Measurements from ENCODE around the gene STK10.

Gene STK10

GRCh38 chr5:172105811-172106210, 82.2 kb downstream of the STK10 start:
- DNase-seq, result no peak

GRCh38 chr5:172104801-172105701, 83.0 kb downstream of the STK10 start:
- no peak for DNase-seq

GRCh38 chr5:172104021-172104420, 84.0 kb downstream of the STK10 start:
- DNase-seq, result no peak

GRCh38 chr5:172102913-172103626, 85.0 kb downstream of the STK10 start:
- DNase-seq, result no peak

GRCh38 chr5:172102218-172102870, 85.7 kb downstream of the STK10 start:
- DNase-seq, result no peak

GRCh38 chr5:172101547-172102217, 86.3 kb downstream of the STK10 start:
- DNase-seq, result no peak

- DNase-seq, result no peak
These were observed 89.1 kb downstream of the STK10 start for GRCh38 chr5:172098883-172099282.

- no peak for DNase-seq
These were observed 90.0 kb downstream of the STK10 start for GRCh38 chr5:172098046-172098445.

- DNase-seq, result no peak
These were observed 90.7 kb downstream of the STK10 start for GRCh38 chr5:172097356-172097755.

GRCh38 chr5:172096207-172096940, 91.7 kb downstream of the STK10 start:
- no peak for DNase-seq

- no peak for DNase-seq
These were observed 92.4 kb downstream of the STK10 start for GRCh38 chr5:172095368-172096206.

- DNase-seq, result no peak
These were observed 94.1 kb downstream of the STK10 start for GRCh38 chr5:172093965-172094364.

- no peak for DNase-seq
These were observed 94.5 kb downstream of the STK10 start for GRCh38 chr5:172093559-172093958.

- DNase-seq, result no peak
These were observed 95.9 kb downstream of the STK10 start for GRCh38 chr5:172091956-172092732.

- no peak for DNase-seq
These were observed 97.0 kb downstream of the STK10 start for GRCh38 chr5:172090976-172091547.

GRCh38 chr5:172089298-172090117, 98.5 kb downstream of the STK10 start:
- DNase-seq, result no peak

GRCh38 chr5:172088801-172089200, 99.2 kb downstream of the STK10 start:
- DNase-seq, result no peak

- no peak for DNase-seq
These were observed 101.6 kb downstream of the STK10 start for GRCh38 chr5:172086194-172086975.
